ENCODE measurements around the gene EIF4EBP2. TPM values are rescaled to one million over a fixed set of nuclear protein-coding genes. Genes with fewer than 3 reads are reported as not detected.
A peak's percentile ranks its signal among the peaks of the same experiment; 100 is the strongest.

EIF4EBP2 gene
- total and polyA plus RNA-seq, 8 donors: 63.8 to 81.4 (median 77.5) TPM

- no peak for TF ChIP-seq CTCF (IDR thresholded peaks at IDR 0.05)
- ATAC-seq (no peak), DNase-seq (no peak)
- H3K36me3 ChIP-seq: no peaks in the 10 kb centered on the region
- peaks cover 0 to 21% of the 10 kb centered on the region in 2 donors for H3K4me1 ChIP-seq
- intact Hi-C loops (cut with DNase I): no loop called here
- no peak overlapping the region for H3K27ac ChIP-seq
- no peaks in the 10 kb centered on the region for H3K9me3 ChIP-seq
- no peak overlapping the region for H3K4me3 ChIP-seq
- peaks cover 3 to 29% of the 10 kb centered on the region in 2 donors for H3K27me3 ChIP-seq
Measured at GRCh38 chr10:70474780-70475179, 70.8 kb downstream of the EIF4EBP2 start.

- no peaks in the 10 kb centered on the region for H3K9me3 ChIP-seq
- no peak for DNase-seq
- intact Hi-C loops (cut with DNase I): no loop called here
- TF ChIP-seq CTCF (IDR thresholded peaks at IDR 0.05): no peak
- no peaks in the 10 kb centered on the region for H3K36me3 ChIP-seq
- peaks cover 3 to 36% of the 10 kb centered on the region in 2 donors for H3K27me3 ChIP-seq
- no peak overlapping the region for H3K4me3 ChIP-seq
- H3K27ac ChIP-seq: no peak overlapping the region
- no peak for ATAC-seq
- peaks cover 0 to 30% of the 10 kb centered on the region in 2 donors for H3K4me1 ChIP-seq
Measured at GRCh38 chr10:70475661-70476060, 71.7 kb downstream of the EIF4EBP2 start.

- DNase-seq (no peak), ATAC-seq (no peak)
- no peak for TF ChIP-seq CTCF (IDR thresholded peaks at IDR 0.05)
- Histone ChIP-seq H3K27me3 (peaks cover 3 to 36% of the 10 kb centered on the region in 2 donors), H3K27ac (no peak overlapping the region), H3K4me3 (no peak overlapping the region), H3K36me3 (no peaks in the 10 kb centered on the region), H3K9me3 (no peaks in the 10 kb centered on the region), H3K4me1 (peaks cover 0 to 37% of the 10 kb centered on the region in 2 donors)
- intact Hi-C loops (cut with DNase I): no loop called here
Measured at GRCh38 chr10:70476249-70477035, 72.5 kb downstream of the EIF4EBP2 start.

- H3K27me3 ChIP-seq: peaks cover 3 to 36% of the 10 kb centered on the region in 2 donors
- TF ChIP-seq CTCF (IDR thresholded peaks at IDR 0.05): no peak
- H3K4me1 ChIP-seq: peaks cover 0 to 42% of the 10 kb centered on the region in 2 donors
- no peaks in the 10 kb centered on the region for H3K9me3 ChIP-seq
- peak overlapping the region in 1 of 2 donors; percentile 73 for H3K27ac ChIP-seq
- ATAC-seq: peak; percentile 32
- no peaks in the 10 kb centered on the region for H3K36me3 ChIP-seq
- H3K4me3 ChIP-seq: peak overlapping the region; percentile 35 to 52
- no peak for DNase-seq
- intact Hi-C loops (cut with DNase I): no loop called here
Measured at GRCh38 chr10:70477661-70478162, 73.8 kb downstream of the EIF4EBP2 start.

Other genes with a start within 250 kb of the EIF4EBP2 start
- gene SAR1A, start 233.6 kb upstream of the EIF4EBP2 start, total RNA-seq: 100 to 1,000 TPM; 165 to 219 TPM
- 100 to 1,000 TPM in 5 of 6 donors, 10 to 100 TPM in 1; 94.5 to 130 (median 124) TPM for gene SAR1A, start 233.6 kb upstream of the EIF4EBP2 start, polyA plus RNA-seq (ENCODE audit: insufficient read length in 6 of 6)
- 100 to 1,000 TPM; 223 to 231 TPM for gene PPA1, start 170.7 kb upstream of the EIF4EBP2 start, total RNA-seq
- 100 to 1,000 TPM; 102 to 143 (median 117) TPM for gene PPA1, start 170.7 kb upstream of the EIF4EBP2 start, polyA plus RNA-seq (ENCODE audit: insufficient read length in 6 of 6)
- under 1 TPM; 0.20 to 0.21 TPM for gene NPFFR1, start 120.1 kb upstream of the EIF4EBP2 start, total RNA-seq
- gene NPFFR1, start 120.1 kb upstream of the EIF4EBP2 start, polyA plus RNA-seq (ENCODE audit: insufficient read length in 6 of 6): under 1 TPM; 0.24 to 0.80 (median 0.53) TPM
- gene LRRC20, start 21.5 kb upstream of the EIF4EBP2 start, total RNA-seq: 10 to 100 TPM; 22.9 to 26.6 TPM
- gene LRRC20, start 21.5 kb upstream of the EIF4EBP2 start, polyA plus RNA-seq (ENCODE audit: insufficient read length in 6 of 6): 10 to 100 TPM; 11.5 to 16.8 (median 13.7) TPM
- not detected for gene NODAL, start 37.5 kb downstream of the EIF4EBP2 start, total RNA-seq
- gene NODAL, start 37.5 kb downstream of the EIF4EBP2 start, polyA plus RNA-seq (ENCODE audit: insufficient read length in 6 of 6): 1 to 10 TPM in 2 of 6 donors, under 1 TPM in 4; 0.80 to 1.3 (median 0.93) TPM
- 10 to 100 TPM; 10.1 to 10.8 TPM for gene PALD1, start 74.6 kb downstream of the EIF4EBP2 start, total RNA-seq
- gene PALD1, start 74.6 kb downstream of the EIF4EBP2 start, polyA plus RNA-seq (ENCODE audit: insufficient read length in 6 of 6): 10 to 100 TPM; 21.0 to 34.5 (median 28.0) TPM
- gene PRF1, start 198.6 kb downstream of the EIF4EBP2 start, total RNA-seq: 10 to 100 TPM; 14.0 to 15.0 TPM
- gene PRF1, start 198.6 kb downstream of the EIF4EBP2 start, polyA plus RNA-seq (ENCODE audit: insufficient read length in 6 of 6): 1 to 10 TPM; 2.6 to 5.7 (median 3.3) TPM

Measured in left lung (tissue), 10 donors.